Lower leg skin (tissue), 4 donors: ENCODE data around the gene ELOB. TPM values are rescaled to one million over a fixed set of nuclear protein-coding genes. Genes with fewer than 3 reads are reported as not detected.
A peak's percentile ranks its signal among the peaks of the same experiment; 100 is the strongest.

ENCODE experiments used
- DNase-seq, 2 donors: peaks; one replicate each; pipeline ENCODE4 v3.0.0-alpha.2; 2019; ENCODE audit warnings: low spot score in 2 of 2
- H3K4me3 ChIP-seq: fragments of 200-600 bp; sonication (generic); 2 replicates; pipeline ENCODE4 v1.5.1; 2017; ENCODE audit warnings: mild to moderate bottlenecking, low read depth; ENCODE audit not compliant: poor library complexity, severe bottlenecking
- POLR2A ChIP-seq, 2 donors: fragments of 450-650 bp; IDR thresholded peaks; one replicate each; pipeline ENCODE4 v1.6.1; 2016 to 2017; ENCODE audit warnings: antibody characterized with exemption in 2 of 2, mild to moderate bottlenecking in 1 of 2, moderate library complexity in 1 of 2
- WGBS, 2 donors: methylation state at CpG; one replicate each; pipeline ENCODE4 v1.1.5; 2018; 5-methylcytosine and 5-hydroxymethylcytosine counted together
- intact Hi-C: fragments of 100-400 bp; cut with DNase I; formaldehyde crosslinking; loops from one replicate; pipeline ENCODE4 v1.15.0; 2023; ENCODE audit warnings: low total_unique reads
- total RNA-seq, 4 donors: library from RNA; depleted of rRNA; stranded (reverse); fragments of >200 nt; gene quantifications; one replicate each; pipeline ENCODE4 v1.1.0, GENCODE V29; 2016
- TF ChIP-seq, protein P1 (sequence below), 3 donors: fragments of 450-650 bp; IDR thresholded peaks; one replicate each; pipeline ENCODE4 v1.5.1; 2016; ENCODE audit warnings: antibody characterized with exemption in 3 of 3, mild to moderate bottlenecking in 3 of 3, moderate library complexity in 2 of 3

Gene ELOB
- total RNA-seq, 4 donors from 2014 or later = 244 to 2,128 (median 328) TPM

DNA sequence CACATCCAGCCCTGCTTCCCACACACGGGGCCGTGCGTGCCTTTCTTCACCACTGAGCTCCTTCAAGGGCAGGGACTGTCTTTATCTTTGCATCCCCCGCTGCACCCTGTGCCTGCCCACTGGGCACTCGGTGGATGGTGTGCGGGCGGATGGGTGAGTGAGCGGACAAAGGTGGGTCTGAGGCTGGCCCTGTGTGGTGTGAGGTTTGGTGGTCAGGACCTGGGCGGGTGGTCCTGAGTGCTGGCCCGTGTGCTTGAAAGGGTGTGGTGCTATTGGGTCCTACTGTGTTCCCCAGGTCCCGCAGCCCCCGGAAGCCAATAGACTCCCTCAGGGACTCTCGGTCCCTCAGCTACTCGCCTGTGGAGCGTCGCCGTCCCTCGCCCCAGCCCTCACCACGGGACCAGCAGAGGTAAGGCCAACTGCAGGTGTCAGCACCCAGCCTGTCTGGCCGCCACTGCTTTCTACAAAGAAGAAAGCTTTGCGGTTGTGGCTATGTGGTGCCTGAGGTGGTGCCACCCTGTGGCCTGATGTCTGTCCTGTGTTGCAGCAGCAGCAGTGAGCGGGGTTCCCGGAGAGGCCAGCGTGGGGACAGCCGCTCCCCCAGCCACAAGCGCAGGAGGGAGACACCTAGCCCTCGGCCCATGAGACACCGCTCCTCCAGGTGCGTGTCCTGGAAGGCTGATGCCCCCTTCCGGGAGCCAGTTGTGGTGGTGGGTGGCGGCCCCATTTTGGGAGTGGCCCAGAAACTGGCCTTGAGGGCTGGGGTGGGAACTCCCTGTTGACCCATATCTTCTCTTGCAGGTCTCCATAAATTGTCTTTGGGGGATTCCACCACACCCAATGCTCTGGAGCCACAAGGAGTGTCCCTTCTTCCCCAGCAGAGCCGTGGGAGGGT is 6.8 kb downstream of the ELOB start:
- H3K4me3 ChIP-seq = no peak overlapping the region
- DNase-seq = no peak
- WGBS, 2 donors = 86 to 90% methylated on average over 23 to 27 of the region's 32 CpGs
- TF ChIP-seq POLR2A (IDR thresholded peaks at IDR 0.05) = no peak
- TF ChIP-seq, protein P1, sequence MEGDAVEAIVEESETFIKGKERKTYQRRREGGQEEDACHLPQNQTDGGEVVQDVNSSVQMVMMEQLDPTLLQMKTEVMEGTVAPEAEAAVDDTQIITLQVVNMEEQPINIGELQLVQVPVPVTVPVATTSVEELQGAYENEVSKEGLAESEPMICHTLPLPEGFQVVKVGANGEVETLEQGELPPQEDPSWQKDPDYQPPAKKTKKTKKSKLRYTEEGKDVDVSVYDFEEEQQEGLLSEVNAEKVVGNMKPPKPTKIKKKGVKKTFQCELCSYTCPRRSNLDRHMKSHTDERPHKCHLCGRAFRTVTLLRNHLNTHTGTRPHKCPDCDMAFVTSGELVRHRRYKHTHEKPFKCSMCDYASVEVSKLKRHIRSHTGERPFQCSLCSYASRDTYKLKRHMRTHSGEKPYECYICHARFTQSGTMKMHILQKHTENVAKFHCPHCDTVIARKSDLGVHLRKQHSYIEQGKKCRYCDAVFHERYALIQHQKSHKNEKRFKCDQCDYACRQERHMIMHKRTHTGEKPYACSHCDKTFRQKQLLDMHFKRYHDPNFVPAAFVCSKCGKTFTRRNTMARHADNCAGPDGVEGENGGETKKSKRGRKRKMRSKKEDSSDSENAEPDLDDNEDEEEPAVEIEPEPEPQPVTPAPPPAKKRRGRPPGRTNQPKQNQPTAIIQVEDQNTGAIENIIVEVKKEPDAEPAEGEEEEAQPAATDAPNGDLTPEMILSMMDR (IDR thresholded peaks at IDR 0.05) = no peak
- intact Hi-C loops = no loop called here

DNA sequence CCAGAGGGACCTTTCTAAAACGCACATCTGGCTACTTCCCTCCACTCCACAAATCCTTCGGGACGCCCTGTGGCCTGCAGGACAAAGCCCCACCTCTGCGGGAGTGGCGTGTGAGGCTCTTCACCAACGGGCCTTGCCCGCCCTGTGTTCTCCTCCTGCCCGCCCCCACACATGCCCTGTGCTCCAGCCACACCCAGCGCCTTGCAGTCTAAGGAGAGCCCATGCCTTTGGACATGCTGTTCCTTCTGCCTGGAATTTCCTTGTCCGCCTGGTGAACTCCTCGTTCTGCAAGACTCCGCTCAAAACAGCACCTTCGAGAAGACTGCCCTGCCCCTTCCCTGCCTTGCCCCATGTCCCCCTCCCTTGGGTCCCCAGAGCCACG is 7.4 kb downstream of the ELOB start:
- peak in 1 of 2 donors; percentile 54 for DNase-seq
- intact Hi-C loops = no loop called here
- TF ChIP-seq, protein P1 (IDR thresholded peaks at IDR 0.05) = no peak
- TF ChIP-seq POLR2A (IDR thresholded peaks at IDR 0.05) = no peak
- no peak overlapping the region for H3K4me3 ChIP-seq
- 53 to 64% methylated on average over 14 of the region's 14 CpGs for WGBS, 2 donors

DNA sequence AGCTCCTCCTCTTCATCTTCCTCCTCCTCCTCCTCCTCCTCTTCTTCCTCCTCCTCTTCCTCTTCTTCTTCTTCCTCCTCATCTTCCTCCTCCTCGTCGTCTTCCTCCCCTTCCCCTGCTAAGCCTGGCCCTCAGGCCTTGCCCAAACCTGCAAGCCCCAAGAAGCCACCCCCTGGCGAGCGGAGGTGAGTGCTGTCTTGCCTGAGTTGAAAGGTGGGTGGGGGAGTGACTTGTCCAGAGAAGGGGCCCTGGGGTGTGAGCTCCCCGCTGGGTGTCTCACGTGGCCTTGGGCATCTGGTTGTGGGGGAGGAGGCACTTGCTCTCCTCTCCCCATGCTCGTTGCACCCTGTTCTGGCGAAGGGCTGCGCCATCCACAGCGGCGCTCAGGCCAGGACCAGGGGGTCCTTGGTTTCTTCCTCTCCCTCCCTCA is 8.0 kb downstream of the ELOB start:
- H3K4me3 ChIP-seq = no peak overlapping the region
- intact Hi-C loops = no loop called here
- 84 to 87% methylated on average over 11 of the region's 11 CpGs for WGBS, 2 donors
- no peak for TF ChIP-seq POLR2A (IDR thresholded peaks at IDR 0.05)
- TF ChIP-seq, protein P1 (IDR thresholded peaks at IDR 0.05) = no peak
- DNase-seq = no peak

DNA sequence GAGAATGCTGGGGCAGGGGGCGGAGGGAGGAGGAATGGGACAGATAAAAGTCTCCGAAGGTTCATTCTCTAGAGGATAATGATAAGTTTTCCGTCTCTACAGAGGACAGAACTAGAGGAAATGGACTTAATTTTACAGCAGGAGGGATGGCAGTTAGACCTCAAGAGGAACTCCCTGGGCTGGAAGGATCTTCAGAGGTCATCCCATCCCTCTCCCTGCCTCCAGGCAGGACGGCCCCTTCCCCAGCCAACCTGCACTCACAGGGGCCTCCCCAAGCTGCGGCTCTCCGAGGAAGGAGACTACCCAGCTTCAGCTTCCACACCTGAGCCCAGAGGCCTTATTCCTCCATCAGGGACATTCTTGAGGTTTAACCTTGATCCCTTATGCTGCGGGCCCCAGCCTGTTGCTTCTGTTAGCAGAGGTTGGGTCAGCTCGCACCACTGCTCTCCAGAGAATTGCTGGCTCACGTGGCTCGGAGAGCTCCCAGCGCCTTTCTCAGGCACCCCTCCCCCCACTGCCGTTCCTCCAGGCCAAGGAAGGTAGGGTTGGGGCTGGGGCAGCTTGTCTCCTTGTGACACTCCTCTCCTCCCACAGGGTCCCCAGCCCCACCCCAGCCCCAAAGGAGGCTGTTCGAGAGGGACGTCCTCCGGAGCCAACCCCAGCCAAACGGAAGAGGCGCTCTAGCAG is 8.5 kb downstream of the ELOB start:
- WGBS, 2 donors = 79 to 80% methylated on average over 17 of the region's 17 CpGs
- intact Hi-C loops = no loop called here
- H3K4me3 ChIP-seq = no peak overlapping the region
- no peak for DNase-seq
- TF ChIP-seq POLR2A (IDR thresholded peaks at IDR 0.05) = no peak
- TF ChIP-seq, protein P1 (IDR thresholded peaks at IDR 0.05) = no peak

DNA sequence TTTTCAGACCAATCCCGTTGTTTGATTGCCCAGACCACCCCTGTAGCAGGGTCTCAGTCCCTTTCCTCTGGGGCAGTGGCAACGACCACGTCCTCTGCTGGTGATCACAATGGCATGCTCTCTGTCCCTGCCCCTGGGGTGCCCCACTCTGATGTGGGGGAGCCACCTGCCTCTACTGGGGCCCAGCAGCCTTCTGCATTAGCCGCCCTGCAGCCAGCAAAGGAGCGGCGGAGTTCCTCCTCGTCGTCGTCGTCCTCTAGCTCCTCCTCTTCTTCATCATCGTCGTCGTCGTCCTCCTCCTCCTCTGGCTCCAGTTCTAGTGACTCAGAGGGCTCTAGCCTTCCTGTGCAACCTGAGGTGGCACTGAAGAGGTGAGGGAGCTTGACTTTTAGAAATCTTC is 9.2 kb downstream of the ELOB start:
- DNase-seq = no peak
- no peak overlapping the region for H3K4me3 ChIP-seq
- no peak for TF ChIP-seq POLR2A (IDR thresholded peaks at IDR 0.05)
- TF ChIP-seq, protein P1 (IDR thresholded peaks at IDR 0.05) = no peak
- 62 to 67% methylated on average over 14 of the region's 14 CpGs for WGBS, 2 donors
- intact Hi-C loops = no loop called here
